Measurements from ENCODE around the gene PTOV1. TPM values are rescaled to one million over a fixed set of nuclear protein-coding genes. Genes with fewer than 3 reads are reported as not detected.

Gene PTOV1
- total and polyA plus RNA-seq, 2 of the 13 experiments (the other 11 are each of a cell fraction or from before 2014, with no cell fraction given): 63.5 to 68.5 TPM

GRCh38 chr19:49857061-49857837 lies 6.3 kb downstream of the PTOV1 start (continued):
- TF ChIP-seq AGO1 (IDR thresholded peaks at IDR 0.05; ENCODE audit: low read depth, low read length, poor library complexity, severe bottlenecking) (peak; percentile 99), SALL2 (CRISPR knock-in tag; IDR thresholded peaks at IDR 0.05) (no peak), HNRNPK (IDR thresholded peaks at IDR 0.05; ENCODE audit: low read depth, low read length, poor library complexity, severe bottlenecking) (peak; percentile 13), POLR2G (IDR thresholded peaks at IDR 0.05; ENCODE audit: low read depth, low read length) (peak; percentile 50), CCDC6 (CRISPR knock-in tag; IDR thresholded peaks at IDR 0.05) (0 out of 2 replicates have a peak, but pooled peaks have one; percentile 37)

GRCh38 chr19:49857838-49858087 lies 6.8 kb downstream of the PTOV1 start:
- intact Hi-C loops (cut with micrococcal nuclease; ENCODE audit: unreplicated experiment): no loop called here
- no peak overlapping the region for H3K4me3 ChIP-seq (replicated peaks in 1 of 3; ENCODE audit: insufficient read depth in 1 of 3, low read depth in 2 of 3, low read length in 3 of 3)
- no peak for TF ChIP-seq NONO (IDR thresholded peaks at IDR 0.05)
- peak; percentile 6; the same call in 1 of the 2 replicates for TF ChIP-seq NONO (CRISPR knock-in tag; conservative IDR thresholded peaks at IDR 0.05)
- no peak for TF ChIP-seq RAD21 (CRISPR knock-in tag; IDR thresholded peaks at IDR 0.05)
- BruUV-seq (replicated peaks): no TSS peak
- DNase-seq (ENCODE audit: low spot score): no peak
- H3K9me3 ChIP-seq (ENCODE audit: low read length): no peaks in the 10 kb centered on the region
- no CpG with 5 or more reads among the region's 5 CpGs for WGBS (ENCODE audit: low lambda C conversion rate)
- no peak overlapping the region for H3K4me2 ChIP-seq (ENCODE audit: low read depth, low read length)
- H4K20me1 ChIP-seq (ENCODE audit: insufficient read depth, low read length): peaks cover 13% of the 10 kb centered on the region
- FAIRE-seq: no peak
- in situ Hi-C loops (cut with HindIII; ENCODE audit: extremely low pct_ligation_motif_present, low pct_unique_long_range_greater_than_20kb): no loop called here
- no peaks in the 10 kb centered on the region for H3K27me3 ChIP-seq (ENCODE audit: control insufficient read depth in 1 of 2, insufficient read depth in 2 of 2, low read length in 2 of 2)
- H3K9ac ChIP-seq (ENCODE audit: insufficient read depth, low read depth, low read length): no peak overlapping the region
- peaks cover 37 to 67% of the 10 kb centered on the region in 2 experiments; a peak in 4 of 5 replicates for H3K36me3 ChIP-seq (replicated peaks in 1 of 2; ENCODE audit: control insufficient read depth in 1 of 2, insufficient read depth in 2 of 2, low read length in 2 of 2)
- CTCF ChIA-PET (ENCODE audit: low intra/inter-chr PET ratio, low total read pairs): no interaction called here
- H2AFZ ChIP-seq (ENCODE audit: low read length): no peak overlapping the region
- H3K79me2 ChIP-seq (ENCODE audit: insufficient read depth, low read length): peaks cover 14% of the 10 kb centered on the region
- H3K4me1 ChIP-seq (ENCODE audit: insufficient read depth, low read length): peaks cover 12% of the 10 kb centered on the region
- ATAC-seq: no peak
- no peak overlapping the region for H3K27ac ChIP-seq (ENCODE audit: extremely low read length, insufficient read depth, low read length)
- POLR2A ChIA-PET: interaction anchor here (1.1 to 1.2 kb wide), 2 partner anchors 19 to 48 kb away, joined by 4 to 5 read pairs; partner anchors contain the start of gene AKT1S1

All from HepG2 (cell line).